ENCODE results near the gene MKI67.
A peak's percentile ranks its signal among the peaks of the same experiment; 100 is the strongest.

The MKI67 gene

DNA sequence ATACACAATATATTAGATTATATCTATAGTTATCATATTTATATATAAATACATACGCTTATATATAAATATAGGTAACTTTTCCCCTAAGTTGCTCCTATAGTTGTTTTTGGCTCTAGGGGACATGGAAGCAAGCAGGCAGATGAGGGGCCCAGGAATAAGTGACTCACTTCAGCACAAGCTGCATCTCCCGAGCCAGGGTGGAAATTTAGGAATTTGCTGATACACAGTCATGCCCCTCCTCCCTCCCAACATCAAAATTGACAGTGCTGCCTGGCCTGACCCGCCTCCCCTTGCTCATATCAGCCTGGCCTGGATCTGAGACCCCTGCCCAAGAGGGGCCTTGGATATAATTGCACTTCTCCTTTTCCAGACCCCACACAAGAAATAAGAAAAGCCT lies 33.8 kb downstream of the MKI67 start:
- Histone ChIP-seq H3K4me1 (no peaks in the 10 kb centered on the region), H3K4me3 (ENCODE audit: low read depth, low read length) (no peak overlapping the region), H3K9me3 (no peaks in the 10 kb centered on the region), H3K36me3 (peaks cover 2% of the 10 kb centered on the region), H3K27me3 (no peaks in the 10 kb centered on the region)
- TF ChIP-seq, protein P1, sequence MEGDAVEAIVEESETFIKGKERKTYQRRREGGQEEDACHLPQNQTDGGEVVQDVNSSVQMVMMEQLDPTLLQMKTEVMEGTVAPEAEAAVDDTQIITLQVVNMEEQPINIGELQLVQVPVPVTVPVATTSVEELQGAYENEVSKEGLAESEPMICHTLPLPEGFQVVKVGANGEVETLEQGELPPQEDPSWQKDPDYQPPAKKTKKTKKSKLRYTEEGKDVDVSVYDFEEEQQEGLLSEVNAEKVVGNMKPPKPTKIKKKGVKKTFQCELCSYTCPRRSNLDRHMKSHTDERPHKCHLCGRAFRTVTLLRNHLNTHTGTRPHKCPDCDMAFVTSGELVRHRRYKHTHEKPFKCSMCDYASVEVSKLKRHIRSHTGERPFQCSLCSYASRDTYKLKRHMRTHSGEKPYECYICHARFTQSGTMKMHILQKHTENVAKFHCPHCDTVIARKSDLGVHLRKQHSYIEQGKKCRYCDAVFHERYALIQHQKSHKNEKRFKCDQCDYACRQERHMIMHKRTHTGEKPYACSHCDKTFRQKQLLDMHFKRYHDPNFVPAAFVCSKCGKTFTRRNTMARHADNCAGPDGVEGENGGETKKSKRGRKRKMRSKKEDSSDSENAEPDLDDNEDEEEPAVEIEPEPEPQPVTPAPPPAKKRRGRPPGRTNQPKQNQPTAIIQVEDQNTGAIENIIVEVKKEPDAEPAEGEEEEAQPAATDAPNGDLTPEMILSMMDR (IDR thresholded peaks at IDR 0.05; ENCODE audit: low read depth, low read length) = no peak
- no peak for DNase-seq

DNA sequence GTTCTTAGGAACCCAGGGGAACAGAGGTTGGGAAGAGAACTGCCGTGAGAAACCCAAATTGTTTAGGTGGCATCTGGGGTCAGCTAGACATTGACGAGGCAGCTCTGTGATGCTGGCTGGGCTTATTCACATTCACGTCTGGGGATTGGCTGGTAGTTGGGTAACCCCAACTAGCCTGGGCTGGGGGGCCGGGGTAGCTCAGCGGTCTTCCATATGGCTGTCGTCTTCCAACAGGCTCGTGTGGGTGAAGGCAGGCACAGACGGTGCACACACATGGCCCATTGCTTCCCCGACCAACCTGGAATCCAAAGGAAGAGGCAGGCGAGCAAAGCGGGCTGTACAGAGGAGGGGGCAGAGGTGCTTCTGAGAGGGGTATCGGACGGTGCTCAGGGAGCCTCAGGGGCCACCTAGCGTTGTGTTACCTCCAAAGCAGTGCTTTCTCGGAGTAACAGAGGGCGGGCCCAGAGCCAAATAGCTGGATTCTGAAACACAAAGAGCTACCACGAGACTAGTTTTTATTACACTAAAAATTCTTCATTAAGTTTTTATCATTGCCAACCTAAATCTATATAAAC lies 34.5 kb downstream of the MKI67 start:
- TF ChIP-seq, protein P1 (IDR thresholded peaks at IDR 0.05; ENCODE audit: low read depth, low read length) = no peak
- no peak for DNase-seq
- H3K27me3 ChIP-seq = no peaks in the 10 kb centered on the region
- no peak overlapping the region for H3K4me3 ChIP-seq (ENCODE audit: low read depth, low read length)
- H3K4me1 ChIP-seq = no peaks in the 10 kb centered on the region
- H3K9me3 ChIP-seq = no peaks in the 10 kb centered on the region
- H3K36me3 ChIP-seq = no peaks in the 10 kb centered on the region

DNA sequence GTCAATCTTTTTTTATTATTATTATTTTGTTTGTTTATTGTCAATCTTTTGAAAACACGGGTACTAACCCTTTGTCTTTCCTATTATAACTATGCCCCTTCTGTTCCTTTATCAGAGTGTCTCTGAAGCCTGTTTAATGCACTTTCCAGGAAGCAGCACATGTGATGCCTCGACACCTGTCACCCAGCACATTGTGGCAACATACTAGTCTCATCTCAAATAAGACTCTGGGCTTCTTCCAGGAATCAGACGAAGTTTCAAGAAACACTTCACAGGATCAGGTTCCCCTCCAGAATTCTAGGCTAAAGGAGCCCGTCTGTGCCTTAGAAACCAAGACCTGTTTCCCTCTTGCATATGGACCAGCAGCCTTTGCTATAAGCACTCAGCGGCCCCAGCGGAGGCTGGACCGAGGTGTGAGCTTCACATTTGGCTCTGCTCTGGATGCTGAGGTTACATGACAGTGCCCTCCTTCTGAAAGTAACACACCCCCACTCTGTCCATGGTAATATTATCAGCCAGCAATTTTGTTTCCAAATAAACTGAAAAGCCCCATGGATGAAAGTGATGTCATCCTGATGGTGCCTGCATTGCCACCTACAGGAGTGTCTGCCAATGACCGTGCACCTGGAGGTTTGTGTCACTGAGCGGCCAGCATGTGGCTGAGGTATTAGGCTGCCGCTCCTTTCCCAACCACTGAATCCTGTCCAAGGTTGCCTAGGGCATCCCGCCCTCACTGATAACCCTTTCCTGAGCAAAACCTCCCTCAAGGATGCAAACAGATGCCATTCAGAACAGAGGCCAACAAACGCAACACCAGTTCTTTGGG lies 38.1 kb downstream of the MKI67 start:
- DNase-seq = no peak
- Histone ChIP-seq H3K4me3 (ENCODE audit: low read depth, low read length) (no peak overlapping the region), H3K4me1 (no peaks in the 10 kb centered on the region), H3K27me3 (no peaks in the 10 kb centered on the region), H3K36me3 (no peaks in the 10 kb centered on the region), H3K9me3 (no peaks in the 10 kb centered on the region)
- TF ChIP-seq, protein P1 (IDR thresholded peaks at IDR 0.05; ENCODE audit: low read depth, low read length) = 0 out of 2 replicates have a peak, but pooled peaks have one; percentile 22

DNA sequence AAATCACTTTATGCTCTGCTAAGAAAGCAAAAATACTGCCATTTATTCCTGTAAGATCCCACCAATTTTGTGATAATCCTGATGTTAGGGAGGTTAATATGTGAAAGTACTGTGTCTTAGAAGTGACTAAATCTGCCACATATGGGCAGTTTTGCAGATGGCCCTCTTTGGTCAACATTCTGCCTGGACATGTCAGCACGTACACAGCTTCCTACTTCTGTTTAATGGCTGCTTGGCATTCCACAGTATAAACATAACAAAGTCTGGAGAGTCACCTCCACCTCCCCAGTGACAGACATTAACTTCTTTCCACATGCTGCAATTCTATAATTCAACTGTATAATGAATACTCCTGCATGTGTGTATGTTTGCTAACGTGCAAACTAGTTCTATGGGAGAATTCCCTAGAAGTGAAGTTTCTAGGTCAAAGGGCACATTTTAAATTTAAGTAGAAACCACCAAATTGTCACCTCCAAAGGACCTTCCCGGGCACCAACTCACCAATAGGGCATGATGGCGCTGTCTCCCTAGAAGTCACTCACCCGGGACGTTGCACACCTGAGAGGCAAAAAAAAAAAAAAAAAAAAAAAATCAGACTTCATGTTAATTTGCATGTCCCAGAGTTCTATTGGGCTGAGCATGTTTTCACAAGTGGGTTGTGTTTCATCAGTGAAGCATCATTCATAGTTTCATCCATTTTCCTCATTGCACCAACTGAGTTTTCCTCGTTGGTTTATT lies 38.9 kb downstream of the MKI67 start:
- H3K36me3 ChIP-seq = no peaks in the 10 kb centered on the region
- no peaks in the 10 kb centered on the region for H3K9me3 ChIP-seq
- TF ChIP-seq, protein P1 (IDR thresholded peaks at IDR 0.05; ENCODE audit: low read depth, low read length) = no peak
- DNase-seq = no peak
- no peaks in the 10 kb centered on the region for H3K27me3 ChIP-seq
- H3K4me3 ChIP-seq (ENCODE audit: low read depth, low read length) = no peak overlapping the region
- H3K4me1 ChIP-seq = no peaks in the 10 kb centered on the region

DNA sequence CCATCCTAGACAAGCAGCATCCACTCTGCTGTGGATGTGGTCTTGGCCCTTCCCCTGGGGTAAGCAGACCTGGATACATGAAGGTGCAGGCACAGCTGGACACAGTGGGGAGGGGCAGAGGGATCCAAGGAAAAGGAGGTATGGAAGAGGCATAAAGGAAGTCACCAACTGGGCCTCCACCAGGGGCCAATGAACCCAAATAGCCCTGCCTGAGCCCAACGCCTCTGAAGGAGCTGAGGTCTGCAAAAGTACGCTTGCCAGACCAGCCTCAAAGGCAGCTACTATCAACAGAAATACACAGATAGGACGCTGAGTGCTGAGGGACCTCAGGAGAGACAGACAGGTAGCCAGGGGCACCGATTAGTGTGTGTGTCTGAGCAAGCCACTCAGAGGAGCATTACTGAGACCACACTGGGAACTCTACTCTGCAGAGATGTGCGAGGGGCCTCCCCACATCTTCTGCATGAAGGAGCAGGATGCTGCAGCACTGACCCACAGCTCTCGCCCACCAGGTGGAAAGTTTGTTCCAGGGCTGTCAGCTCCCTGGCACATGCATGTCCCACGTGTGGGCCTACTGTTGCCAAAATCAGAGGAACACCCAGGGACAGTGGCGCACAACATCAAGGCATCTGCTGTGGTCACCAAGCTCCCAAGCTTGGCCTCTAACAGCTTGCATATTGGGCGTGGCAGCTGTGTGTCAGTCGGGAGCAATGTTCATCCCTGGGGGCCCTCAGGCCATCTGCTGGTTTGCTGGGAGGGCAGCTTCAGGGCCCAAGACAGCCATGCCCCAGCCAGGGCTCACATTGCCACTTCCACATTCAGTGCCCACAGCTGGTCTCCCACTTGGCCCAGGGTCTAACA lies 40.0 kb downstream of the MKI67 start:
- no peak for DNase-seq
- TF ChIP-seq, protein P1 (IDR thresholded peaks at IDR 0.05; ENCODE audit: low read depth, low read length) = no peak
- Histone ChIP-seq H3K4me1 (no peaks in the 10 kb centered on the region), H3K27me3 (no peaks in the 10 kb centered on the region), H3K4me3 (ENCODE audit: low read depth, low read length) (no peak overlapping the region), H3K36me3 (no peaks in the 10 kb centered on the region), H3K9me3 (no peaks in the 10 kb centered on the region)

Measured in BE2C (cell line).